Osteocyte (in vitro differentiated cells): ENCODE measurements around the gene COL4A4. TPM values are rescaled to one million over a fixed set of nuclear protein-coding genes. Genes with fewer than 3 reads are reported as not detected.

Source experiments
- DNase-seq: peaks from one replicate; pipeline ENCODE4 v3.0.0; 2021; ENCODE audit warnings: mixed read lengths; ENCODE audit not compliant: unreplicated experiment; ENCODE audit errors: extremely low spot score
- H3K27ac Mint-ChIP-seq: one replicate; pipeline ENCODE4 v1.8.0; 2021; ENCODE audit warnings: mild to moderate bottlenecking, mixed read lengths; ENCODE audit not compliant: unreplicated experiment
- H3K27me3 Mint-ChIP-seq: one replicate; pipeline ENCODE4 v1.8.0; 2021; ENCODE audit warnings: mixed read lengths; ENCODE audit not compliant: unreplicated experiment
- H3K36me3 Mint-ChIP-seq: one replicate; pipeline ENCODE4 v1.8.0; 2021; ENCODE audit warnings: mixed read lengths; ENCODE audit not compliant: unreplicated experiment
- H3K4me1 Mint-ChIP-seq: one replicate; pipeline ENCODE4 v1.8.0; 2021; ENCODE audit warnings: mixed read lengths; ENCODE audit not compliant: unreplicated experiment
- H3K4me3 Mint-ChIP-seq: one replicate; pipeline ENCODE4 v1.8.0; 2021; ENCODE audit warnings: mild to moderate bottlenecking, moderate library complexity, mixed read lengths; ENCODE audit not compliant: unreplicated experiment
- H3K9me3 Mint-ChIP-seq: one replicate; pipeline ENCODE4 v1.8.0; 2021; ENCODE audit warnings: mixed read lengths; ENCODE audit not compliant: unreplicated experiment
- total RNA-seq: library from RNA; stranded (reverse); gene quantifications from 2 replicates; pipeline ENCODE4 v1.2.1, GENCODE V29; 2021
- TF ChIP-seq, protein P1 (sequence below): fragments of 200-600 bp; sonication (generic); IDR thresholded peaks from 2 replicates; pipeline ENCODE4 v1.5.0; 2021; ENCODE audit warnings: antibody characterized with exemption, mild to moderate bottlenecking, moderate library complexity

The COL4A4 gene
- total RNA-seq, 1 donor from 2014 or later, result 2.0 TPM

DNA sequence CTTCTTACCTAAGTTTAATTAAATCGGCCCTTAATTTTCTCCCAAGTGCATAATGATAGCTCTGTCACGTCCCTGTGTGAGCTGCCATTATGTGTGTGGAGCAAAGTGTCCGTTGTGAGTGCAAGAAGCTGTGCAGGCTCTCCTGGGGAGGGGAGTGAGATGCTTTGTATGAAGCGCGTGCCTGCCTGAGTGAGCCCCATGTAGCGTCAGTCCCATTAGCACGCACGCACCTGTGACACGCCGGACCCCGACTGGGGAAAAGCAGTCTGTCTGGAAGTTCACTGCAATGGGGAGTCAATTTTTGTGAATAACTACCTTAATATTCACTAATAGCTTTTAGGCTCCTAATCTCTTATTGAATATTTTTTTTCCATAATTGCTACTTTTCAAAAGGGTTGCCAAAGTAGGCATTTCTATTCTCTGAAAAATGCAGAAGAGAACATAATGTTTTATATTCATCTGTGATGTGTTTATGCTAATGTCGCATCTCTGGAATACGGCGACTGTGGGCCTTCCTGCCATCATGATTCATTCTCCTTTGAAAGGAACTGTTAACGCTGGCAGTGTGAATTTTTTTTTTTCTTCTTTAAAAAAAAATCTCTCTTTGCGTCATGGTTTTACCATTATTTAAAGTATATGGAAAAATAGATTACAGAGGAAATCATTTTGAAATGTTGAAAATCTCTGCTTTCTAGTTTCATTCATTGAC, 157.7 kb downstream of the COL4A4 start:
- TF ChIP-seq, protein P1, sequence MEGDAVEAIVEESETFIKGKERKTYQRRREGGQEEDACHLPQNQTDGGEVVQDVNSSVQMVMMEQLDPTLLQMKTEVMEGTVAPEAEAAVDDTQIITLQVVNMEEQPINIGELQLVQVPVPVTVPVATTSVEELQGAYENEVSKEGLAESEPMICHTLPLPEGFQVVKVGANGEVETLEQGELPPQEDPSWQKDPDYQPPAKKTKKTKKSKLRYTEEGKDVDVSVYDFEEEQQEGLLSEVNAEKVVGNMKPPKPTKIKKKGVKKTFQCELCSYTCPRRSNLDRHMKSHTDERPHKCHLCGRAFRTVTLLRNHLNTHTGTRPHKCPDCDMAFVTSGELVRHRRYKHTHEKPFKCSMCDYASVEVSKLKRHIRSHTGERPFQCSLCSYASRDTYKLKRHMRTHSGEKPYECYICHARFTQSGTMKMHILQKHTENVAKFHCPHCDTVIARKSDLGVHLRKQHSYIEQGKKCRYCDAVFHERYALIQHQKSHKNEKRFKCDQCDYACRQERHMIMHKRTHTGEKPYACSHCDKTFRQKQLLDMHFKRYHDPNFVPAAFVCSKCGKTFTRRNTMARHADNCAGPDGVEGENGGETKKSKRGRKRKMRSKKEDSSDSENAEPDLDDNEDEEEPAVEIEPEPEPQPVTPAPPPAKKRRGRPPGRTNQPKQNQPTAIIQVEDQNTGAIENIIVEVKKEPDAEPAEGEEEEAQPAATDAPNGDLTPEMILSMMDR, result no peak

DNA sequence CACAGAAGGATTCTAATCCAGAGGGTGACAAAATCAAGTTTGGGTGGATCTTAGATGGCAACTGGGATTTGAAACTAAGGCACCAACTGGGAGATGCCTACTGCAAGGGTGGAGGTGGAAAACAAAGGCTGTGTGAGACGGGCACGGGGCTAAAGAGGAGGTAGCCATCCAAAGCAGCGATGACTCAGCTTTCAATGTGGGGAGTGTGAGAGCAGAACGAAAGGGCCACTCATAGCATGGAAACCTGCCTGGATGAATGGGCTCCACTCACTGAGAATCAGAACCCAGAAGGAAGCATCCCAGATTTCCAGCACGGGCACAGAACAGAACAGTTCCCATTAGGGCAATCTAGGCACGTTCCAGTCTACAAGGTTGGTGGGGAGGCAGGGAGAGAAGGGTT, 159.5 kb downstream of the COL4A4 start:
- no peak for DNase-seq
- no peak overlapping the region for H3K27ac Mint-ChIP-seq

More for the DNA sequence above, 157.7 kb downstream of the COL4A4 start:
- Mint-ChIP-seq H3K9me3 (peaks cover 3% of the 10 kb centered on the region), H3K27ac (no peak overlapping the region), H3K4me1 (no peaks in the 10 kb centered on the region), H3K27me3 (no peaks in the 10 kb centered on the region), H3K36me3 (no peaks in the 10 kb centered on the region), H3K4me3 (no peak overlapping the region)
- DNase-seq, result no peak

DNA sequence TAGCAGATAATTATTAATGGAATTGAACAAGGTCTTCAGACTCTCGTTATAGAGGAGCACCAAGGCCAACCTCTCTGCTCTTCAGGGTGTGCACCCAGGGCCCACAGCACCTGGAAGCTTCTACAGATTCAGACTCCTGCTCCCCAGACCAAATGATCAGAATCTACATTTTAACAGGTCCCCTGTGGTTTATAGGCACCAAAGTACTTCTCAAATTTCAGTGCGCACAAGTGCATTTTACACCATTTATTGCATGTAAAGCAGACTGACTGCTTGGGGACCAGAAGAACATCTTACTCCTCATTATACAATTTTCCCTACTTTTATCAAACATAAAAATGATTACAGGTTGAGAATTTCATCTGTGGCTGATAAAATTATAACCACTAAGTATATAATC, 163.9 kb downstream of the COL4A4 start:
- Mint-ChIP-seq H3K4me1 (peaks cover 7% of the 10 kb centered on the region), H3K27me3 (no peaks in the 10 kb centered on the region), H3K4me3 (no peak overlapping the region), H3K27ac (no peak overlapping the region), H3K36me3 (peaks cover 18% of the 10 kb centered on the region), H3K9me3 (no peaks in the 10 kb centered on the region)
- DNase-seq, result no peak
- TF ChIP-seq, protein P1, result no peak

More for the DNA sequence above, 159.5 kb downstream of the COL4A4 start:
- no peak overlapping the region for H3K4me3 Mint-ChIP-seq
- no peaks in the 10 kb centered on the region for H3K27me3 Mint-ChIP-seq
- H3K4me1 Mint-ChIP-seq, result no peaks in the 10 kb centered on the region
- H3K9me3 Mint-ChIP-seq, result no peaks in the 10 kb centered on the region
- peaks cover 4% of the 10 kb centered on the region for H3K36me3 Mint-ChIP-seq
- TF ChIP-seq, protein P1, result no peak

DNA sequence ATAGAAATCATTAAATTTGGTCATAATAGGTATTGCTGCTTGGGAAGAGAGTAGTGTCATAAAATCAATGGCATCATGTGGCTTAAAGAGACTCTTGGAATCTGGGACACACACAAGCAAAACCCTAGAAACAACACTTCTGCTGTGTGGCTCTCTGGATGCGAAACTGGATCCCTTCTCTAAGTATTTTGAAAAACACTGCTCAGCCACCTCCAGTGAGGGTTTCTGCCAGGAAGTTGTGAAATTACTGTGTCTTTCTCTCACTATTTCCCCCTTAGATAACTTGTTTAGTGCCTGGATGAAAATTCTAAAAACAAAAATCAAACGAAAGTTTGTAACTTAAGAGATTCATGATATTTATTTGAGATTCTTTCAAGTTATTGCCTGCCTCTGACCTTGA, 164.3 kb downstream of the COL4A4 start:
- DNase-seq, result no peak
- Mint-ChIP-seq H3K4me3 (no peak overlapping the region), H3K9me3 (no peaks in the 10 kb centered on the region), H3K4me1 (peaks cover 8% of the 10 kb centered on the region), H3K27ac (no peak overlapping the region), H3K36me3 (peaks cover 18% of the 10 kb centered on the region), H3K27me3 (no peaks in the 10 kb centered on the region)
- TF ChIP-seq, protein P1, result no peak

DNA sequence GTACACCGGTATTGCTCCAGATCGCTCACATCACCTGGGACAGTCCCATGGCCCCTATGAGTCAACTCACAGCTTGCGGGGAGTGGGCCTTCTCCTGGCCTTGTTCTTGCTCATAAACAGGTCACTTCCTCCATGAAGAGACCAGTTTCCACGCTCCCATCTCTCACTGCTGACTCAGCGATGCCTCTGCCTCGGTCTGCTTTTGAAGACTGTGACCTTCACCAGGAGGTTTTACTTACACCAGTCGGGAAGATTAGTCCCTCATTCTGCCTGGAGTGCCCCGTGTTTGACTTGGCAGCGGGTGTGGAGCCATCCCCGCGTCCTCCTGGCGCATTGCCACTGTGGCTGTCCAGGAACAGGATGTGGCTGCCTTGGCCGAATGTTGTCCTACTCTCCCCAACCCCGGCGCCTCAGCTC, 168.4 kb downstream of the COL4A4 start:
- DNase-seq, result no peak
- no peak overlapping the region for H3K27ac Mint-ChIP-seq
- no peaks in the 10 kb centered on the region for H3K9me3 Mint-ChIP-seq
- H3K4me1 Mint-ChIP-seq, result peaks cover 8% of the 10 kb centered on the region
- no peak overlapping the region for H3K4me3 Mint-ChIP-seq
- H3K36me3 Mint-ChIP-seq, result peaks cover 25% of the 10 kb centered on the region
- TF ChIP-seq, protein P1, result no peak
- no peaks in the 10 kb centered on the region for H3K27me3 Mint-ChIP-seq
